GM12865 (cell line): ENCODE results near the gene UNC79.

ENCODE experiments used
- DNase-seq: peaks from one replicate; pipeline ENCODE4 v3.0.0; 2010; ENCODE audit warnings: low read depth
- H3K4me3 ChIP-seq: 2 replicates; pipeline ENCODE4 v1.5.1; 2011; ENCODE audit warnings: mild to moderate bottlenecking, low read depth, low read length, control low read depth
- TF ChIP-seq, protein P1 (sequence below): IDR thresholded peaks from 2 replicates; pipeline ENCODE4 v1.5.1; 2011; ENCODE audit warnings: low read length, control low read depth, low read depth, inconsistent platforms; ENCODE audit not compliant: insufficient read depth; ENCODE audit errors: missing control alignments

The UNC79 gene

DNA sequence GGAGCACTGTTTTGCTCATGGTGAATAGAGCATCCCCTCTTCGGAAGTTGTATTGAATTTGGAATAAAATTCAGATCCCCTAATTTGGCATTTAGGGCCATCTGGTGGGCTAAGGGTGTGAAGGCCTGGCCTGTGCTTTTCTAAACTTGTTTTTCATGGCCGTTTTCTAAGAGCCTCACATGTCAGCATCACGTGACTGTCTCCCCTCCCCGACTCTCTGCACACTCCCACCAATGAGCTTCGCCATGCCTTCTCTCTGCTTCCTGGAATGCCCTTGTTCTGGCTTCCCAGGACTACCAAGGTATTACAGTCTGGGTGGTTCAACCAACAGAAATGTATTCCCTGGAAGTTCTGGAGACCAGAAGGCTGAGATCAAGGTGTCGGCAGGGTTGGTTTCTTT lies 272.2 kb downstream of the UNC79 start:
- H3K4me3 ChIP-seq = no peak overlapping the region
- no peak for DNase-seq
- TF ChIP-seq, protein P1, sequence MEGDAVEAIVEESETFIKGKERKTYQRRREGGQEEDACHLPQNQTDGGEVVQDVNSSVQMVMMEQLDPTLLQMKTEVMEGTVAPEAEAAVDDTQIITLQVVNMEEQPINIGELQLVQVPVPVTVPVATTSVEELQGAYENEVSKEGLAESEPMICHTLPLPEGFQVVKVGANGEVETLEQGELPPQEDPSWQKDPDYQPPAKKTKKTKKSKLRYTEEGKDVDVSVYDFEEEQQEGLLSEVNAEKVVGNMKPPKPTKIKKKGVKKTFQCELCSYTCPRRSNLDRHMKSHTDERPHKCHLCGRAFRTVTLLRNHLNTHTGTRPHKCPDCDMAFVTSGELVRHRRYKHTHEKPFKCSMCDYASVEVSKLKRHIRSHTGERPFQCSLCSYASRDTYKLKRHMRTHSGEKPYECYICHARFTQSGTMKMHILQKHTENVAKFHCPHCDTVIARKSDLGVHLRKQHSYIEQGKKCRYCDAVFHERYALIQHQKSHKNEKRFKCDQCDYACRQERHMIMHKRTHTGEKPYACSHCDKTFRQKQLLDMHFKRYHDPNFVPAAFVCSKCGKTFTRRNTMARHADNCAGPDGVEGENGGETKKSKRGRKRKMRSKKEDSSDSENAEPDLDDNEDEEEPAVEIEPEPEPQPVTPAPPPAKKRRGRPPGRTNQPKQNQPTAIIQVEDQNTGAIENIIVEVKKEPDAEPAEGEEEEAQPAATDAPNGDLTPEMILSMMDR = no peak

DNA sequence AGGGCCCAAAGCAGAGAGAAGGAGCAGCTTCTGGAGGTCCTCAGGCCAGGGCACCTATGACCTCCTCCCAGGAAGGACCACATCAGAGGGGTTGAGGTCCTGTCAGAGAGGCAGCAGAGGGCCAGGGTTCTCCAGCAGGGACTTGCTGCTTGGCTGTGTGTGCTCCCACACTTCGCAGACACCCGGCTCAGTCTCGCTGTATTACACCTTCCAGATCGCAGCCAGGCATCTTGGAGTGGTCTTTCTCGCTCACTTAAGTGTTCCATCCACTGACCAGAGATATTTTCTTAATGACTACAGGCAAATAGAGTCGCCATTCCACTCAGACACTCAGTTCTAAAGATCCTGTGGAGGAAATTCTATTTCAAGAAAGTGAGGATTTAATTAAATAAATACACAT lies 273.2 kb downstream of the UNC79 start:
- no peak overlapping the region for H3K4me3 ChIP-seq
- DNase-seq = no peak
- TF ChIP-seq, protein P1 = no peak

DNA sequence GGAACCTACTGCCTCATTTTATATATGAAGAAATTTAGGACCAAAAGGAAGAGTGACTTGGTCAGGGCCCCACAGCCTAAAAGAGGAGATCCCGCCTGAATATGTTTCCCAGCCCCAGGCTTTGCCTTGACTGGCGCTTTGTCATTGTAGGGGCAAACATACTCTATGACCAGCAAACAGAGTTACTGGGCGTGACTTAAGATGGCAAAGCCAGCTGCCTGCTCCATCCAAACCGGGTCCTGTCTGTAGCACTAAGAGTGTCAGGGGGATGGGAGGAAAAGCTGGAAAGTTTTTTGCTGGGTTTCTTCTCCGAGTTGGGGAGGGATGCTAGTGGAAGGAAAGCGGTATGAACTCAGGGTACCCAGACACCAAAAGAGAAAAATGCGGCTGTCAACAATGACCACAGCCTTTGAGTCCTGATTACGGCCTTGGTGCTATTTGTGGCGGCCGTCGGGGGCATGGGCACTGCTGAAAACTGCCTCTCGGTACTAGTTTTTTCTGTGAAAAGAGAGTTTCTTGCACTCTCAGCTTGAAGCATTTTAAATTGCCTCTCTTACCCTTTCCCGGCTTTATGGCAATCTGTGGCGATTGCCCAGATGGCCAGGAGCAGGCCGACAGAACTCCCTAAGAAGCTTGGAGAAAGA lies 274.9 kb downstream of the UNC79 start:
- H3K4me3 ChIP-seq = no peak overlapping the region
- TF ChIP-seq, protein P1 = no peak
- DNase-seq = no peak

DNA sequence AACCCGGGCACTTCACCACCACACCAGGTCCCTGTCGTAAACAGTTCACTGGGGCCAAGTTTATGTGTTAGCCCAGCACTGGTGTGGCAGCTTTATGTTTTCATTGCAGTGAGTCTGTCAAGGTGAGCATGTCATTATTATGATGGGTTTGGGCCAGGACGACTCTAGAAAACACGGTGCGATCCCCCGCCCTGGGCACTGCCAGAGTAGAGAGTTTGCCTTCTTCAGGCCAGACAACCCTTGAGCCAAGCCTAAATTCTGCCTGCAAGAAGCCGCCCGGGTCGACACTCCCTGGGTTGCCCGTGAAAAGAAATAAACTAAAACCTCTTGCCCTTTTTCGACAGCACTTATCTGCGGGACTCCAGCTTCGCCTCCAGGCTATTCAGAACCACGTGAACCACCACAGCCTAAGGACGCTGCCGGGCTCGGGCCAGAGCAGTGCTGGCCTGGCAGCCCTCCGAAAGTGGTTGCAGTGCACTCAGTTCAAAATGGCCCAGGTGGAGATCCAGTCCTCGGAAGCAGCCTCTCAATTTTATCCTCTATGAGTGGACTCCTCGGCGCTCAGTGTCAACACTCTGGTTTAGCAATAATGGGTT lies 275.7 kb downstream of the UNC79 start:
- TF ChIP-seq, protein P1 = no peak
- no peak for DNase-seq
- H3K4me3 ChIP-seq = no peak overlapping the region

DNA sequence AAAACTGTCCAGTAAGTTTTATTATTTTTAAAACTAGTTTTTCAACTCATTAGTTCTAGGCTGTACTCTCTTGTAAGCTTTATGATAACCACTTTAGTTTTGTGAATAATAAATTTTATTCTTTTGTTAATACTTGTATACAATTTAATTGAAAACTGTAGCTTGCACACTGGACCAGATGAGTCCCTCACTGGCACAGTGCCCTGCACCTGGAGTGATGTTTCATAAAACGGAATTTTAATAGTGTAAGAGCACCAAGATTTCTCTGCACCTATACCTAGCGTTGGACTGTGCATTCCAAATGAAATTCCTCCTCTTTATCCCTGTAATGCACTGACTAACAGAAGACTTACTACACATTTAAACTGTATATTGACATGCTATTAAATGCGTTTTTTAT lies 276.7 kb downstream of the UNC79 start:
- TF ChIP-seq, protein P1 = no peak
- no peak for DNase-seq
- no peak overlapping the region for H3K4me3 ChIP-seq

DNA sequence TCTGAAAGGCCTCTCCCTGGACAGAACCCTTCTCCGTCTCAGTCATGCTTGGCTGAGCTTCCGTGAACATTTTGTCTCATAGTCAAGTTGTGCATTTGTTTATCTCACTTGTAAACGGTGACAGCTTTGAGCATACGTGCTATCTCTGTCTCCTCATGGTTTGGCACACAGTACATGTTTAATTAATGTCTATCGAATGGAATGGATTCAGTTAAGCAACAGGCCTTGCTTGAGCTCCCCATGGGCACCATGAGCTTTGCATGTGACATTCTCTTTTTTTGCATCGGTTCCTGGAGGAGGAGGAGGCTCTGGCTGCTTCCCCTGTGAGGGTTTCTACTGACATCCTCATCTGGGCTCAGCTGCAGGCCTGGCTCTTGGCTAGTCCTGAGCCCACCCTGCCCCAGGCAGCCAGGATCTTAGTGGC lies 277.6 kb downstream of the UNC79 start:
- no peak overlapping the region for H3K4me3 ChIP-seq
- no peak for DNase-seq
- TF ChIP-seq, protein P1 = no peak

DNA sequence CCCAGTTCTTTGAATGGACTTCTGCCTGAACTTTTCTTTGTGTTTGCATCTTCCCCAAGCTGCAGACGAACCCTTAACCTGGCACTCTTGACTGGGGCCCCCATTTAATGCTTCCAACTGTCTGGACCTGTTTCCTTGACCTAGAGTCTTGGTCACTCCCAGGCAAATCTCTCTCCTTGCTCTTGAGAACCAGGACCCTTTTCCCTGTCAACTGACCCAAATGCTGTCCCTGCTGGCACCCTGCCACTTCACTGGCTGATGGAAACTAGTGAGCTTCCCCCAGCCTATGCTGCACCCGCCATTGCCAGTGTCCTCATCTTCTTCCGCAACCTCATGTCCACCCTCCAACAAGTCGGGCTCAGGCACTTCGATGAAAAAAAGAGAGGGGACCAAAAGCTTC lies 278.1 kb downstream of the UNC79 start:
- no peak overlapping the region for H3K4me3 ChIP-seq
- TF ChIP-seq, protein P1 = no peak

More for the DNA sequence above, 278.1 kb downstream of the UNC79 start:
- no peak for DNase-seq
